Measurements from ENCODE around the gene HS6ST1.

DNA sequence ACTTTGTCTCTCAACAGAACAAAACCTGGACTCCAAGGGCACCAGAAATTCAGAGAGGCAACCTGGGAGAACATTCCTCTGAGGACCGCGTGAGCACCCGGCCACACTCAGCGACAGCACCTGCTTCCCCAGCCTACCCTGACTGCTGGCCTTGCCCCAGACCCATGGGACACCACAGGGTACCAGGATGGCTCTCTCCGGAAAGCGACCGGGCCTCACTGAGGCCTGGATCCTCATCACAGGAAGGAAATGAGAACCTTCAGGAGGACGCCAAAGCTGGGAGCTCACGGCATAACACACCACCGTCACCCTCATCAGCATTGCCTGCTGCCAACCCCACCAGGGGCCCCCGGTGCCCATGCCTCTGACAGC, 38.9 kb downstream of the HS6ST1 start:
- TF ChIP-seq EZH2 (IDR thresholded peaks at IDR 0.05; ENCODE audit: borderline replicate concordance, low read depth, low read length, severe bottlenecking) = no peak
- TF ChIP-seq, protein P1, sequence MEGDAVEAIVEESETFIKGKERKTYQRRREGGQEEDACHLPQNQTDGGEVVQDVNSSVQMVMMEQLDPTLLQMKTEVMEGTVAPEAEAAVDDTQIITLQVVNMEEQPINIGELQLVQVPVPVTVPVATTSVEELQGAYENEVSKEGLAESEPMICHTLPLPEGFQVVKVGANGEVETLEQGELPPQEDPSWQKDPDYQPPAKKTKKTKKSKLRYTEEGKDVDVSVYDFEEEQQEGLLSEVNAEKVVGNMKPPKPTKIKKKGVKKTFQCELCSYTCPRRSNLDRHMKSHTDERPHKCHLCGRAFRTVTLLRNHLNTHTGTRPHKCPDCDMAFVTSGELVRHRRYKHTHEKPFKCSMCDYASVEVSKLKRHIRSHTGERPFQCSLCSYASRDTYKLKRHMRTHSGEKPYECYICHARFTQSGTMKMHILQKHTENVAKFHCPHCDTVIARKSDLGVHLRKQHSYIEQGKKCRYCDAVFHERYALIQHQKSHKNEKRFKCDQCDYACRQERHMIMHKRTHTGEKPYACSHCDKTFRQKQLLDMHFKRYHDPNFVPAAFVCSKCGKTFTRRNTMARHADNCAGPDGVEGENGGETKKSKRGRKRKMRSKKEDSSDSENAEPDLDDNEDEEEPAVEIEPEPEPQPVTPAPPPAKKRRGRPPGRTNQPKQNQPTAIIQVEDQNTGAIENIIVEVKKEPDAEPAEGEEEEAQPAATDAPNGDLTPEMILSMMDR (IDR thresholded peaks at IDR 0.05; ENCODE audit: borderline replicate concordance, extremely low read depth, low read length, poor library complexity, severe bottlenecking) = no peak
